HG03460 (cell line): ENCODE results near the gene TAF1C.

Source experiments
- ATAC-seq: cut with Tn5 transposase; IDR thresholded peaks from one replicate; pipeline ENCODE4 v1.9.1; 2021; ENCODE audit not compliant: unreplicated experiment

Gene TAF1C

GRCh38 chr16:84132527-84133285, 54.2 kb downstream of the TAF1C start:
- no peak for ATAC-seq

GRCh38 chr16:84131117-84131516, 55.7 kb downstream of the TAF1C start:
- ATAC-seq = no peak
